Colonic mucosa (tissue), 4 donors: Measurements from ENCODE around the gene KLK12. TPM values are rescaled to one million over a fixed set of nuclear protein-coding genes. Genes with fewer than 3 reads are reported as not detected.

Experiments
- DNase-seq: peaks from one replicate; pipeline ENCODE4 v3.0.0-alpha.2; 2020
- H3K27ac ChIP-seq: fragments of 200-600 bp; one replicate; pipeline ENCODE4 v1.8.0; 2021
- H3K27me3 ChIP-seq: fragments of 200-600 bp; one replicate; pipeline ENCODE4 v1.8.0; 2021
- H3K36me3 ChIP-seq: fragments of 200-600 bp; one replicate; pipeline ENCODE4 v1.8.0; 2021
- H3K4me1 ChIP-seq: fragments of 200-600 bp; one replicate; pipeline ENCODE4 v1.8.0; 2021; ENCODE audit warnings: mild to moderate bottlenecking
- H3K4me3 ChIP-seq: fragments of 200-600 bp; one replicate; pipeline ENCODE4 v1.8.0; 2021
- H3K9ac ChIP-seq, 2 donors: one replicate each; pipeline ENCODE4 v1.7.0; 2013; ENCODE audit warnings: control low read depth in 2 of 2, low read depth in 2 of 2, low read length in 2 of 2
- H3K9me3 ChIP-seq: fragments of 200-600 bp; one replicate; pipeline ENCODE4 v1.8.0; 2021
- intact Hi-C: fragments of 100-400 bp; cut with DNase I; formaldehyde crosslinking; loops from one replicate; pipeline ENCODE4 v1.14.1; 2022
- total RNA-seq, 2 donors: library from RNA; stranded (reverse); fragmentation: NEBNext Ultra II Directional in 1 of 2; extraction: Animal tissue kit (Norgen Biotek cat#: 25700) in 1 of 2; gene quantifications; one replicate each; pipeline ENCODE4 v1.2.1, GENCODE V29; 2021
- TF ChIP-seq, protein P1 (sequence below): fragments of 200-600 bp; IDR thresholded peaks from one replicate; pipeline ENCODE4 v1.8.0; 2022; ENCODE audit warnings: antibody characterized with exemption, mild to moderate bottlenecking
- donor health status: healthy.
- donor health status: DM: no; HTN: no; CAD: no.
- donor health status: DM: no; HTN: no; CAD: no.

KLK12 gene
- total RNA-seq, 2 donors from 2014 or later = 0.64 to 1.4 TPM

DNA sequence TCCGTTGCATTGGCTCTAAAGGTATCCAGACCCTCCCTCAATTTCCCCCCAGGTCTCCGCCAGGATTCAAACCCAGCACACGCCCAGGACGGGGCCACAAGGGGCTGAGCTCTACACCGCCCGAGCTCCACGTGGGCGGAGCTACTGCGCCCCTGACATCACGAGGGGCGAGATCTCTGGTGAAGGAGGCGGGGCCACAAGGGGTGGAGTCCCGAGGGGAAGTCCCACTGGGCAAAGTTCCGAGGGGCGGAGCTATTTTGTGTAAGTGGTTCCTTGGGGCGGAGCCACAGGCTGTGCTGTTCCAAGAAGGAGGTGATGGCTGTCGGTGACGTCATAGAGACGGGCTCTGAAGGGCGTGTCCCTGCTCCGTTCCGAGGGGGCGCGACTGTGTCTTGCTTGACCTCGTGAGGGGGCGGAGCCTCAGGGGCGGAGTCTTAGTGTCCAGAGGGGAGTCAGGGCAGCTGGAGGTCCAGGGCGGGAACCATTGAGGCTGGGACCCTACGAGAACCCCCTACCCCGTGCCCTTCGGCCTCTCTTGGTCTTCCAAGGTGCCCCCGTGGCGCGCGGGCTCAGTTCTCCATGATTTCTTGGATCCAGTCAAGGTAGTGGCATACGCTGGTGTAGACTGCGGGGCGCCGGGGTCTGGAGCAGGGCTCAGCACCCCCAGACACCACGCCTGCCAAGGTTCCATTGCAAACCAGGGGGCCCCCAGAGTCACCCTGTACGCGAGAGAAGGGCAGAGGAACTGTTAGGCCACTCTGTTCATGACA is 32.1 kb downstream of the KLK12 start:
- Histone ChIP-seq H3K27ac (no peak overlapping the region), H3K4me3 (no peak overlapping the region), H3K9me3 (no peaks in the 10 kb centered on the region), H3K27me3 (no peaks in the 10 kb centered on the region), H3K9ac (no peak overlapping the region), H3K36me3 (no peaks in the 10 kb centered on the region), H3K4me1 (no peaks in the 10 kb centered on the region)
- DNase-seq = peak; percentile 37
- intact Hi-C loops = no loop called here
- TF ChIP-seq, protein P1, sequence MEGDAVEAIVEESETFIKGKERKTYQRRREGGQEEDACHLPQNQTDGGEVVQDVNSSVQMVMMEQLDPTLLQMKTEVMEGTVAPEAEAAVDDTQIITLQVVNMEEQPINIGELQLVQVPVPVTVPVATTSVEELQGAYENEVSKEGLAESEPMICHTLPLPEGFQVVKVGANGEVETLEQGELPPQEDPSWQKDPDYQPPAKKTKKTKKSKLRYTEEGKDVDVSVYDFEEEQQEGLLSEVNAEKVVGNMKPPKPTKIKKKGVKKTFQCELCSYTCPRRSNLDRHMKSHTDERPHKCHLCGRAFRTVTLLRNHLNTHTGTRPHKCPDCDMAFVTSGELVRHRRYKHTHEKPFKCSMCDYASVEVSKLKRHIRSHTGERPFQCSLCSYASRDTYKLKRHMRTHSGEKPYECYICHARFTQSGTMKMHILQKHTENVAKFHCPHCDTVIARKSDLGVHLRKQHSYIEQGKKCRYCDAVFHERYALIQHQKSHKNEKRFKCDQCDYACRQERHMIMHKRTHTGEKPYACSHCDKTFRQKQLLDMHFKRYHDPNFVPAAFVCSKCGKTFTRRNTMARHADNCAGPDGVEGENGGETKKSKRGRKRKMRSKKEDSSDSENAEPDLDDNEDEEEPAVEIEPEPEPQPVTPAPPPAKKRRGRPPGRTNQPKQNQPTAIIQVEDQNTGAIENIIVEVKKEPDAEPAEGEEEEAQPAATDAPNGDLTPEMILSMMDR = no peak

DNA sequence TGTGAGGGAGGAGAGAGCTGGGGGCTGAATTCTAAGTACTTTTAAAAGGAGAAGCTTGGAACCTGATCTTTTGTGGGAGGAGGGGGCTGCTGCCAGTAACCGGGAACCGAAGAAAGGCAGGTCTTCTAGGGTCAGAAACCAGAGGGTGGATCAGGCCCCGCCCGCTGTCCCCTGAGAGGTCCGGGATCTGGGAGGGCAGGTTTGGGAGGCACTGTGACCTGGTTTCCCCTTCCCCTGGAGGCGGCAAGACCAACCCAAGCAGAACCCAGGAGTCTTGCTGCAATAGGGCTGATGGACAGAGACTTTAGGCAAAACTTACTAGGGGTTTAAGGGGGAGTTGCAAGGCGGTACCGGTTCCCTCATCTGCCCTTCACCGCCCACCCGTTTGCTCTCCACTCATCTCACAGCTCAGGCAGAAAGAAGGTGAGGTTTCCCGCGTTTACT is 32.7 kb downstream of the KLK12 start:
- Histone ChIP-seq H3K27me3 (no peaks in the 10 kb centered on the region), H3K4me3 (no peak overlapping the region), H3K27ac (no peak overlapping the region), H3K36me3 (no peaks in the 10 kb centered on the region), H3K4me1 (no peaks in the 10 kb centered on the region), H3K9ac (no peak overlapping the region), H3K9me3 (no peaks in the 10 kb centered on the region)
- no peak for DNase-seq
- intact Hi-C loops = no loop called here
- TF ChIP-seq, protein P1 = no peak

DNA sequence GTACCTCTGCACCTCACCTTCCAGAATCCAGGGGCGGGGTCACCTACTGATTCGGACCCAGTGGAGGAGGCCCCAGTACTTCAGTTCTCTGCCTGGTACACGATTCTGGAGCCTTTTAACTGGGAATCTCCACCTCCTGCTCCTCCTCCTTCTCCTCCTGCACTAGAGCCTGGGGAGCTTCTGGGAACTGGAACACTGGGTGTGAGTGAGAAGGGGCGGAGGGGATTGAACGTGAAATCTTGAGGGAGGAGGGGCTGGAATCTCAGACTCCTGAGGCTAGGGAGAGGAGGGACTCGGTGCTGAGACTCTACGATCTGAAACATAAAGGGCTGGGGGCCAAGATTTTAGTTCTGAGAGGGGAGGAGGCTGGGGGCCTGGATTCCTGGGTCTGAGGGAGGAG is 33.3 kb downstream of the KLK12 start, which contains the start of gene KLK8:
TSS of gene KLK8 (minus strand) at position 90 of the 400 bp plus-strand sequence. CDS start 437 bp downstream, outside the sequence.
- Histone ChIP-seq H3K9ac (no peak within 1 kb of the TSS), H3K9me3 (no peaks in the 10 kb centered on the region), H3K27ac (no peak within 1 kb of the TSS), H3K27me3 (no peaks in the 10 kb centered on the region), H3K4me1 (no peaks in the 10 kb centered on the region), H3K36me3 (no peaks in the 10 kb centered on the region), H3K4me3 (no peak within 1 kb of the TSS)
- no peak for DNase-seq
- TF ChIP-seq, protein P1 = no peak
- intact Hi-C loops = no loop called here

DNA sequence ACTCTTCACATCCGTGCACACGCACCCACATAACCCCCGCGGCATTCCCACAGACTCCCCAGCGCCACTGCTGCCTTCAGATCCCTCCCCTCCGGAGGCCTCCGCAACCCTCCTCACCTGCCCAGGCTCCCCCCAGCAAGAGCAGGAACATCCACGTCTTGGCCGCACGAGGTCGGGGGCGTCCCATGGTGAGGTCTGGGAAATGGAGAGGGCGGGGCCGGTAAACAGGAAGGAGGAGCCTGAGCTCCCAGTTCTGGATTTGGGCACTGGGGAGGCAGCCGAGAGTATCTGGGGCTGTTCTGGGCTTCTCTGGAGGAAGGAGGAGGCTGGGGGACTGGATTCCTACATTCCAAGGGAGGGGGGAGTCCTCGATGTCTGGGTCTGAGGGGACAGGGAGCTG is 33.8 kb downstream of the KLK12 start:
- no peak overlapping the region for H3K27ac ChIP-seq
- H3K9me3 ChIP-seq = no peaks in the 10 kb centered on the region
- TF ChIP-seq, protein P1 = no peak
- H3K4me1 ChIP-seq = no peaks in the 10 kb centered on the region
- no peaks in the 10 kb centered on the region for H3K36me3 ChIP-seq
- no peak overlapping the region for H3K4me3 ChIP-seq
- DNase-seq = no peak
- intact Hi-C loops = no loop called here
- H3K9ac ChIP-seq = no peak overlapping the region
- H3K27me3 ChIP-seq = no peaks in the 10 kb centered on the region

DNA sequence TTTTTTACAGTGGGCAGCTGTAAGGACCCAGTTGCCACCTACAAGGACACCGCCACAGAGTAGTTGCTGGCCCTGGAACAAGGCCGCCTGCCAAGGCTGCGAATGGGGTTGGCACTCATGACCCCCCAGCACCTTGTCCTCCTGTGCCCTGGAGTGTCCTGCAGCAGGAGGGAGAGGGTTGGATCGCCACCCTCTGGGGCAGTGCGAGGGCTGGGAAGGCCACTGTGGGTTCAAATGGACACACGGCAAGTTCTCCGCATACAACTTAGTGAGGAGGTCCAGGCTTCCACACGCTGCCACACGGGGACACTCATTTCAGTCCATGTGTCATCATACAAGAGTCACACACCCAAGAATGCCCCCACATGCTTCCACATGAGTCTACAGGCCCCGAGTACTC is 34.4 kb downstream of the KLK12 start:
- intact Hi-C loops = no loop called here
- Histone ChIP-seq H3K9me3 (no peaks in the 10 kb centered on the region), H3K27ac (no peak overlapping the region), H3K4me1 (no peaks in the 10 kb centered on the region), H3K27me3 (no peaks in the 10 kb centered on the region), H3K4me3 (no peak overlapping the region), H3K9ac (no peak overlapping the region), H3K36me3 (no peaks in the 10 kb centered on the region)
- no peak for DNase-seq
- TF ChIP-seq, protein P1 = no peak
